NCI-H345 treated with DMSO at 0.1 percent for 48 hours (cell line): ENCODE data around the gene PDCD5.

Experiments
- DNase-seq: peaks from one replicate; lab custom pipeline; 2025; ENCODE audit not compliant: unreplicated experiment; lab: John Stamatoyannopoulos, UW

The PDCD5 gene

GRCh38 chr19:32630338-32630737 is 49.3 kb downstream of the PDCD5 start:
- DNase-seq = no peak

- no peak for DNase-seq
Observed at GRCh38 chr19:32631381-32631780, 50.4 kb downstream of the PDCD5 start.
